Measurements from ENCODE around the gene KIAA1755.
A peak's percentile ranks its signal among the peaks of the same experiment; 100 is the strongest.

The KIAA1755 gene, protein sequence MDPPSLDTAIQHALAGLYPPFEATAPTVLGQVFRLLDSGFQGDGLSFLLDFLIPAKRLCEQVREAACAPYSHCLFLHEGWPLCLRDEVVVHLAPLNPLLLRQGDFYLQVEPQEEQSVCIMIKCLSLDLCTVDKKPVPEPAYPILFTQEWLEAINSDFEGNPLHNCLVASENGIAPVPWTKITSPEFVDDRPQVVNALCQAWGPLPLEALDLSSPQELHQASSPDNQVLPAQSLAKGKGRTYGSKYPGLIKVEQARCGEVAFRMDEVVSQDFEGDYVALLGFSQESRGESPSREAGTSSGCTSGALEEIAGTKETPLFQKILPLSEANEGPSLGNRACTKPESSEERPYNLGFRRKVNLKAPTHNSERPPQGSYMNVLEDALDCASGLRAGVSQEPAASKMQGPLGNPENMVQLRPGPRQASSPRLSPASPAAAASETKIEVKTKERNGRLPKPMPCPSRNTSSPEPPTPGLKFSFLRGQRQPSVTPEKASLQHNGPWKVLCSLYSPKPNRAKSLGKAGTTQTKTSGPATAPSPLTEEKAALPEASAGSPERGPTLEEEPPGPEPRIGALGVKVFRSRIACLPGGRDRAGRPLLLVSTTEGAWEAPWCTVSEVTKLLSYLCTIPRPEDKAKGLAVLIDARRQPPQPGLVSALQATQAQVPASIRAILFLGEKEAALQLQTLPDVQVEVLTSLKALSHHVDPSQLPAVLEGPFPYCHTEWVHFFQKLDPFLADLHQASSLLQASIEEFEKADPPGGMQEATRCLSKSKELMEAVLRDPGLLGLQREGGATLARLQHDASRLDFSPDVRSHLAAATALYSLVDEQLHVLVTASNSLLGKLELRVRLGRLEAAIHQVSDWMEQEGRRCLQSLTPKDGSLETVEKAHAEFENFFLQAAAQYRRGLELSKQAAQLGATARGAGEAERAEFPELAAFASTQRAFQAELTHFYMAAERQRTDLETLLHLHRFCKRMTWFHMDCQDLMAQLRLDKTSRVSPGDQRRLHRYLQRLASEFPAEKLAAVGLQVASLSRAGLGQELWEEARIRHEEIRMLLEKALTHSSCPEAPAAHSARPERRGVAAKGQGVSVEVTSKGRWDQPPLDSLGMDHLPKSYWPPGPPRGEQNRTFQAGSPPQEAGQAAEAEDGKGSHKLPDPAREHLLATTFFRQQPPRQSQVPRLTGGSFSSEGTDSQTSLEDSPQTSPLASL

DNA sequence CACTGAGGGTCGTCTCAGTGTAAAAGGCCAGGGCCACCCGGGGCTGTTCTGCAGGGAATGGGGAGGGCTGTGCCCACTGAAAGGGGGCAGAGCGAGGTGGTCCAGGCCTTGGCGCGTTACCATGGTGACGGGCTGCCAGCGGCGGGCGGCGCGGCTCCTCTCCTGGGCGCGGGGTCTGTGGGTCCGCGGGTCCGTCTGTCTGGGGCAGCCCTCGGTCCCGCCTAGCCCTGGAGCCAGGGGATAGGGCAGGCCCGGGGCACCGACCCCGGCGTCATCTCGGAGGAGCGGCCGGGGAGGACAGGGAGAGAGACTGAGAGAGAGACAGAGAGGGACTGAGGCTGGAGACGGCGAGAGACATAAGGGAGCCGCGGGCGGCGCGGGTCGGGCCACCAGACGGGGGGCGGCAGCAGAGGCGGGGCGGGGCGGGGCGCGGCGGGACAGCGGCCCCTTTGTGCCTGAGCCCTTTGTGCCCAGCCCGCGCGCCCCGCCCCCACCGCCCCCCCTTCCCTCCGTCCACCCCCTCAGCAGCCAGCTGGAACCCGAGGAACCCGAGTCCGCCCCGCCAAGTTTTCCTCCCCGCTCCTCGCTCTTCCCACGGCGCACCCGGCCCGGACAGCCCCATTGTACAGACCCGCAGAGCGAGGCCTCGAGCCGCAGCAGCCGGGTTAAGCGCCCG lies at the start of gene KIAA1755:
Gene KIAA1755 (minus strand): TSS at position 358 of the 676 bp plus-strand sequence. CDS start 235 bp downstream, at position 123.
- DNase-seq (ENCODE audit: low spot score), result no peak

DNA sequence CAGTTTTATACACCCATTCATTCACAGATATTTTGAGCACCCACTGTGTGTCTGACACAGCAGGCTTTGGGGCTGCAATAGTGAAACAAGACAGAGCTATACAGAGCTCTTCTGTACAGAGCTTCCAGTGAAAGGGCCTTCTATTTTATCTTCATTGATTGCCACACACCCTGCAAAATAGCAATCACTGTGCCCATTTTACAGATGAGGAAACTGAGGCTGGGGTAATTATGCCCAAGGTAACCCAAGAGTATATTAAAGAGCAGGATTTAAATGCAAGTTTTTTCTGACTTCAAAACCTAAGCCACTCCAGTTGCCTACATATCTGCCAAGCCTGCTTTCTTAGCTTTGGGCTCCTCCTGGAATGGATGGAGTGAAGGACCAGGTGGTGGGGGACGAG lies 47.9 kb upstream of the KIAA1755 start:
- no peak for DNase-seq (ENCODE audit: low spot score)

DNA sequence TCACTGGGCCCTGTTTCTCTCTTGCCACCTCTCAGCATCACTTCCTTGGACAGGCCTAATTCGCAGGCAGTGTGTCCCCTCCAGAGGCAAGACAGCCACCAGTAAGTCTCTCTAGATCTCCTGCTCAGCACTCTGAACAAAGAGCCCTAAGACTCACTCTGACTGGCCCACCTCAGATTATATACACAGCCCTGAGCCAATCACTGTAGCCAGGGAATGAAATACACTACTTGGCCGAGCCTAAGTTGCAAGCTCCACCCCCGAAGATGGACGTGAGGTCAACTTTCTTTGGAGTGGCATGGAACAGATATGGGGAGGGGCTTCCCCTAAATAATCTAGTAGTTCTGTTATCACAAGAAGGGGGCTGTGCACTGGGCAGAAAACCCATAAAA lies 47.5 kb upstream of the KIAA1755 start:
- DNase-seq (ENCODE audit: low spot score), result no peak

DNA sequence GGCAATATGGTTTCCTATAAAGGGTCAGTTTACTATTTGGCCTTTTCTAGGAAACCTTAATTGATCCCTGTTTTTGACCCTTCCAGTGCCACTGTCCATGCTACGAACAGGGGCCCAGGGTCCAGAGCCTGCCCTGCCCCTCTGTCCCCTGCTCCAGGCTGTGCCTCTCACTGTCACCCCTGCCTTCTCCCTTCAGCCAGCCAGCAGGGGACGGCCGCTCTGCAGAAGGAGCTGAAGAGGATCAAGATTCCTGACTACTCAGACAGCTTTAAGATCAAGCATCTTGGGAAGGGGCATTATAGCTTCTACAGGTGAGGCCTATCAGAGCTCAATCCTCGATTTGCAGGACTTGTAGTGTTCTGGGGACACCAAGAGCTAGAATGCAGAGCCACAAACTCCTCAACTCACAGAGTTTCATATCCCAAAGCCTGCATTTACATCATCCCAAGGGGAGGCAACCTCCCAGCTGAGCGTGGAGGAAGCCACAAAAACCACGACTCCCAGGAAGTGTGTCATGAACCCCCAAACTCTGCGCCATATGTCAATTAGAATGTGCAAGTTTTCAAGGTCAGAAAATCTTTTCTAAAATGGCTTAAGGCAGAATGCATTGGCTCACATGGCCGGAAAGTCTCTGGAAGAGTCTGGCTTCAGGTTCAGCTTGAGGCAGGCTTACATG lies 47.0 kb upstream of the KIAA1755 start:
- no peak for DNase-seq (ENCODE audit: low spot score)

DNA sequence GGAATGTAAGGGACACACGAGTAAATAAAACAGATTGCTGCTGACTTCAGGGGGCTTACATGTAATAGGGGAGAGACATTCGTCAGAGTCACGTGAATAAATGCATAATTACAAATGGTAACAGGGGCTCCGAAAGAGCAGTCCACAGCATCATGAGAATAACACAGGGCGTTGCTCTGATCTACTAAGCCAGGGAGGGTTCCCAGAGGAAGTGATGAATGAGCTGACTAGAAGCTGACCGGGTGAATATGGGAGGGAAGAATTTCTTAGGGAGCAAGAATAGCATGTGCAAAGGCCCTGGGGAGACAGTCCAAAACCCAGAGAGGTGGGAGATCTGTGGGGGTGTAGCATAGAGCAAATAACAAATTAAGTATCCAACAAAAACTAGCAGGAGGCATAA lies 45.8 kb upstream of the KIAA1755 start:
- no peak for DNase-seq (ENCODE audit: low spot score)

DNA sequence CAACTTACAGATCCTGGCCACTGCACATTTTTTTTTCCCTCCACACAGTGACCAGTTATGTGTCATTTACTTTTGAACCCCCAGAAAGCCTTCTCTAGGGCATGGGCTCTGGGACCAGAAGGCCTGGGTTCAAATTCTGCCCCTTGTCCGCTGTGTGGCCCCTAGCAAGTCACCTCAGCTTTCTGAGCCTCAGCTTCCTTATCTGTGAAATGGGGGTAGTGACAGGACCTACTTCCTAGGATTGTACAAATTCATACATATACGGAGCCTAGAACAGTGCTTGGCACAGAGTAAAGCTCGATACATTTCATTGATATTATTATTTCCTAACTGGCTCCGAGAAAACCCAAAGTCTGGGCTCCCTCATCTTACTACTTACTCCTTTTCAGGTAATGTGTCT lies 45.0 kb upstream of the KIAA1755 start:
- no peak for DNase-seq (ENCODE audit: low spot score)

DNA sequence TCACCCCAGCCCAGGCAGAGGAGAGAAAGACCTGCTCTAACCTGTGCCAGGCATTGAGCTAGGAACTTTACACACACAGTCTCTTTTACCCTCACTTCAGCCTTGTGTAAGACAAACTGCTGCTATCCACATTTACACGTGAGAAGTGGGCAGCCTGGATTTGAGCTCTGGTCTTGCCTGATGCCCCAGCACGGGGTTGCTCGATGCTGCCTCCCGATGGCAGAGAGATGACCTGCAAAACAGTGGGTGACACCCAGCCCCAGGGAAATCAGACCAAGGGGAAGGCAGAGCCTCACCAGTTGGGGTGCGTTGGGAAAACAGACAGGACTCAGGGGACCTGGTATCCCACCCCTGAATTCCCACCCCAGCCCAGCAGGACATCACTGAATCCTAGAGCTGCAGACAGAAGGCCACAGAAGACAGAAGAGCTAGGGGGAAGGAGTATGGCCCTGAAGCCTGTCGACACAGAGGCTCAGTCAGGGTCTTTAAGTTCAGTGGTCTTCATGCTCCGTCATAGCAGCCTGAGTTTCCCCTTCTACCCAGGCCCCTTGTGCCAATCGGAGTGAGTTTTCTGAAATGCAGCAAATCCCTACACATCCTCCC lies 44.4 kb upstream of the KIAA1755 start:
- DNase-seq (ENCODE audit: low spot score), result peak; percentile 50

DNA sequence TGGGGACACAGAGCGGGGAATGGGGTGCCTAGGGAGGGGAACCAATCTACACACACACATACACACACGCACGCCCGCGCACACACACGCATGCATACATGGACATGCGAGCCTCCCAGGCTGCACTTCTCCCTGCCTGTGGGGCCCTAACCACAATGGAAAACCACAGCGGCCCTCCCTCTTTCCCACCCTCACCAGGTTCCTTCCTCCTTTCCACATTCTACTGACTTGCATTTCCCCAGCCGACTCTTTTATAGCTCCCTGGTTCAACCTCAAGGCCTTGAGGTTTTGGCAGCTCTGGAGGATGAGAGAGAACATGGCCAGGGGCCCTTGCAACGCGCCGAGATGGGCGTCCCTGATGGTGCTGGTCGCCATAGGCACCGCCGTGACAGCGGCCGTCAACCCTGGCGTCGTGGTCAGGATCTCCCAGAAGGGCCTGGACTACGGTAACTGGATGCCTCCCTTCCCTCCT lies 43.4 kb upstream of the KIAA1755 start, which contains the start of gene BPI:
Gene BPI (plus strand): TSS at position 249 of the 472 bp plus-strand sequence. CDS start 68 bp downstream, at position 317.
- no peak for DNase-seq (ENCODE audit: low spot score)

DNA sequence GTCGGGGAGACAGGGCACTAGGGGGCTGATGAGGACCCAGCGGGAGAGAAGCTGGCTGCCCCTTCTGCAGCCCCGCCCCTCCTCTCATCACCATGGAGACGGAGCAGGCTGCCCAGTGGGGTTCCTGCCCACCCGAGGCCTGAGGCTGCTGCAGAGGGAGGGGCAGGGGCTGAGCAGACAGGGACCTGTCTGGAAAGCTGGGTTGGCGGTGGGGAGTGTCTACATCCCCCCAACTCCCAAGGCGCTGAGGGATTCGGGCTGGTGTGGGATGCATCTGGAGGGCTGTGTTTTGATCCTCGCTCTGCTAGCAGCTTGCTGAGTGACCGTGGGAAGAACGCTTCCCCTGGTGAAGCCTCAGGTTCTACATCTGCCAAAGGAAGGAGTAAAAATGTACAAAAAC lies 42.3 kb upstream of the KIAA1755 start:
- DNase-seq (ENCODE audit: low spot score), result no peak

DNA sequence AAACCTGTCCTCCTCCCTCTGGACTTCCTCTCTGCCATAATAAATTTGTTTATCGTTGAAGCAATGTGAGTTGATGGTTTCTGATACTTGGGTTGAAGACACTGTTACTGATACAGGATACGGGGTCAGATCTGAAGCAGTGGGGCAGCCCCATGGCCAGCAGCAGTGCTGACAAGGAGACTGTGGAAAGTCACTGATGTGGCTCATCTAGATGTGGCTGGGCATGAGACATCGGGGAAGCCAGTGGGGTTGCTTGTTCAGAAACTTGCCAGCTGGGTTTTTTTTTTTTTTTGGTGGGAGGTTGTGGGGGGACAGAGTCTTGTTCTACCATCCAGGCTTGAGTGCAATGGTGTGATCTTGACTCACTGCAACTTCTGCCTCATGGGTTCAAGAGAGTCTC lies 40.8 kb upstream of the KIAA1755 start:
- DNase-seq (ENCODE audit: low spot score), result no peak

DNA sequence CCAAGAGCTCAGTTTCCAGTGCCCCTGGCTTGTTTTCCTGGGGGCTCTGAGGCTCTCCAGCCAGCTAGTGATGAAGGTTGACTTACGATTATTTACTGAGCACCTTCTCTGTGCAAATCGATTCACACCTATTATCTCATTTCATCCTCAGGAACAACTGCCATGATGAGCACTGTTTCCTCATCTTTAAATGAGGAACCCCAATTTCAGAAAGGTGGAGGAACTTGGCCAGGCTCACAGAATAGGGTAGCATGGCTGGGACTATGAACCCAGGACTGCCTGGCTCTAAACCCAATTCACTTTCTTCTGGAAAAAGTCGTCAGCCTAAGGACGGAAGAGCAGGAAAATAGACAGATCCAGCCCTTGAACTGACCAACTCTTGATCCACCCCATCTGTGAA lies 39.9 kb upstream of the KIAA1755 start:
- no peak for DNase-seq (ENCODE audit: low spot score)

DNA sequence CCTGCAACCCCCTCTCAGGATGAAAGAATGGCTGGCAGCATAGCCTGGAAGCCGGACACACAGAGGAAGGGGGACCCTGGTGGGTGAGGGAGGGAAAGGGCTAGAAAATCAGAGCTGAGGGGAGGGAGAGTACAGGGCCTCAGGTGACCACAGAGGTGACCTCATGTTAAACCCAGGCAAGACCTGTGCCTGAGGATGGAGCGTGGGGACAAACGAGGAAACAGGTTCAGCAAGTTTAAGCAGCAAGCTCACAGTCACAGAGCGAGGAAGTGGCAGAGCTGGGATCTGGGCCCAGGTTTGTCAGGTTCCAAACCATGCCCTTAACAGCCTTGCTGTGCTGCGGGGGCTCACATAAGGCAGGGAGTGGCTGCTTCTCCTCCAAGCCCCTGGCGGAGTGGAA lies 39.4 kb upstream of the KIAA1755 start:
- DNase-seq (ENCODE audit: low spot score), result no peak

DNA sequence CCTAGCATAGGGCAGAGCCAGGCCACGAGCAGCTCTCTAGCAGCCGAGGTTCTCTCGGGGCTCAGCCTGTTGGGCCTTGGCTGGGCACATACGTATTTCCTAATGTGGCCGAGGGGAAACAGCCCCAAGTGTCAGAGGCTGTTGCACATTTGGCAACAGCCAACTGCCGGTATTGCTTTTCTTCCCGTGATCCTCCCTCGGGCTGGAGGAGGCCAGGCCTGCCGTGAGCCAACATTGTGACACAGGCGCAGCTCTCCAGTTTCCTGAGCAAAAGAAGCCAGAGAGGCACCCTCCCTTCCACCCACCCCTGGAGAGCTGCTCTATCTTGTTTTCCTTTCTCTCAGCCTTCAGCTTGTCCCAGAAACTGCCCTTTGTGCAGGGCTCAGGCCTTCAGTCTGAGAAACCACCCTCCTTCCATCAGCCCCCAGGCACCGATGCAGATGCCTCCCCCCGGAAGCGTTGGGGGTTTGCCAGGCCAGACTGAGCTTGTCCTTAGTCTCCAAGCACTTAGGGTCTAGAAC lies 38.3 kb upstream of the KIAA1755 start:
- DNase-seq (ENCODE audit: low spot score), result no peak

DNA sequence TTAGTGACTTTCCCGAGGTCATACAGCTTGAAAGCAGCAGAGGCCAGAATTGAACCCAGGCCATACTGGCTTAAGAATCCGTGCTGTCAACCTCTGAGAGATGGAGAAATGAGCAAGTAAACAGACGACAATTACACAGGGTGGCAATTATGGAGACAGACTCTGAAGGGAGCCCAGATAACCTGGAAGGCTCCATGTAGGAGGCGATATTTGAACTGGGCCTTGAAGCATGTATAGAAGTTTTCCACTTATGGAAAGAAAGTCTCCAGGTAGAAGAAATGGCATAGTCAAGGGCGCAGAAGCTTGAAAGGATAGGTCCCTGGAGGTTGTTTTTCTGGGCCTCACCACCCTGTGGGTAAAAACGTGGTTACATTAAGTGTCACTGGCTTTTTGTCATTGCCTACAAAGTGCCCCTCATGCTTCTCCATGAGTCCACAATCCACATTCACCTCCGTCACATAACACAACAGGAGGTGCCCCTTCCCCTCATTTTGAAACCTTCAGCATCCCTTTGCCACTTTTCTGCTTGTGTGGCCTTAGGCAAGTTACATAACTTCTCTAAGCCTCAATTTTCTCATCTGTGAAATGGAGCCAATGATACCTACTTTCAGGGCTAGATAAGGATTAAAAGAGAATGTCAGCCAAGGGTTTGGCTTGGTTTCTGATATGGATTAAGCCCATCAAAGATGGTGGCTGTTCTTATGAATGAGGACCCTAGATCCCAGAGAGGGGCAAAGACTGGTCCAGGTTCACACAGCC lies 37.6 kb upstream of the KIAA1755 start:
- no peak for DNase-seq (ENCODE audit: low spot score)

DNA sequence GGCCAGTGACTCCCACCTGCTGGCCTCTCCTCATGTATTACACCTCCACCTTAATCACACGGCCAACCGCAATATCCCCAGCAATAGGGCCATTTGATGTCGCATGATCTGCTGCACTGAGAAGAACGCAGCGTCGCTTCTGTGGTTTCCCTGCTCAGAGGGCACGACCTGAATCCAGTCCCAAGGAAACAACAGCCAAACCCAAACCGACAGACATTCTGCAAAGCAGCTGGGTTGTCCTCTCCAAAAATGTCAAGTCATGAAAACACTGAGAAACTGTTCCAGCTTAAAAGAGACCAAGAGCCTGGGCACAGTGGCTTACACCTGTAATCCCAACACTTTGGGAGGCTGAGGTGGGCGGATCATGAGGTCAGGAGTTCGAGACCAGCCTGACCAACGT lies 35.9 kb upstream of the KIAA1755 start:
- no peak for DNase-seq (ENCODE audit: low spot score)

DNA sequence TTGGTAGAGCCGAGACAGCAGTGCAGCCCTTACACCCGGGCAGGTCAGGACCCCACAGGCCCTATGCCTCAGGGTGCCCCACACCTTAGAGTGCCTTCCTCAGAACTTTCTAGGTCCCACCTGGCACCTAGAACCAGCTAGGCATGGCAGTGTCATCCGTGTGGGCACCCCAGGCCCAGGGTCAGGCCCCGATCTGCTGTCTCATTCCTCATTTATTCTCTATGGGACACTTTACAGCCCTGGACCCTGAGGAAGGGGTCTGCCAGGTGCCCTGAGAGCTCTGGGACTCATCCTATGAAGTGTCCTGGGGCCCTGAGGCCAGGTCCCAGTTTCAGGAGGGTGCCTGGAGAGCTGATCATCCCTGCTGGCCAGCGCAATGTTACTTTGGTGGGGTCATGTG lies 35.3 kb upstream of the KIAA1755 start:
- no peak for DNase-seq (ENCODE audit: low spot score)

DNA sequence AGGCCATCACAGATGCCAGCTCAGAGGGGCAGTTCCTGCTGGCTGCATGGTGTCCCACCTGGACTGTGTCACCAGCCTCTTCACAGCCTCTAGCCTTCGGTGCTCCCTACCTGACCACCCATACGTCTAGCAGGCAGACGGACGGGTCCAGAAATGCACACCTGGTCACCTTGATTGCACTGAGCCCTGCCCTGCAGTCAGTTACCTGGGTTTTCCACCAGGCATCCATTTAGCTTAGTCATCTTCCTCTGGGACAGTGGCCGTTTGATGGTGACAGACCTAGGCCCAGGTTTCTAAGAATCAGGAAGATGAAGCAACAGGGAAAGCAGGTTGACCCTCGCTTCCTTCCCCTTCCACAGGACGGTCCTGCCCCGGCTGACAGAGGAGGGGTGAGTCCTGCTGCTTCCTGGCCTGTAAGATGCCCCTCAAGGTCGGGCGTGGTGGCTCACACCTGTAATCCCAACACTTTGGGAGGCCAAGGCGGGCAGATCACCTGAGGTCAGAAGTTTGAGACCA lies 33.6 kb upstream of the KIAA1755 start:
- DNase-seq (ENCODE audit: low spot score), result no peak

DNA sequence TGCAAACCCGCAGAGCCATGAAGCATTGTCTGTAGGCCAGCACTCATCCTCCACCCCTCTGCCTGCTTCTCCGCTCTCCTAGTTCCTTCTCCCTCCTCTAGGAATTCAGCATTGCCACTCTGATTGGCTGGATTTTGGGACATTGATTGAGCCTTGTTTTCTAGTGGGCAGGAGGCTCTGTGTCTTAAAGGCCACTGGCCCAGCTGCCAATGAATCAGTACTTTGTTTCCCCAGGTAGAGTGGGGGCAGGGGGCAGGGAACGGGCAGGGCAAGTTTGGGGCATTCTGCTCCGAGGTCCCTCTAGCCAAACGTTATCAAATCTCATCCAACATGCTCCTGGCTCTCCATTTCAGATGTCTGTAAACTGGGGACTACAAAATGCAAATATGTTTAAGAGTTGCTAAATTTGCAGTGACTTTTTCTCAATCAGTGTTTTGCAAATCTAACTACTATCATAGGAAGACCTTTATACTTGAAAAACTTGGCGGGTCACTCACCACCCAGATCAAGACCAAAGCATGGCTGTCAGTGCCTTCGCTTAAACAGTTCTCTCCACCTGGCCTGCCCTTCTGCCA lies 33.0 kb upstream of the KIAA1755 start:
- DNase-seq (ENCODE audit: low spot score), result no peak

DNA sequence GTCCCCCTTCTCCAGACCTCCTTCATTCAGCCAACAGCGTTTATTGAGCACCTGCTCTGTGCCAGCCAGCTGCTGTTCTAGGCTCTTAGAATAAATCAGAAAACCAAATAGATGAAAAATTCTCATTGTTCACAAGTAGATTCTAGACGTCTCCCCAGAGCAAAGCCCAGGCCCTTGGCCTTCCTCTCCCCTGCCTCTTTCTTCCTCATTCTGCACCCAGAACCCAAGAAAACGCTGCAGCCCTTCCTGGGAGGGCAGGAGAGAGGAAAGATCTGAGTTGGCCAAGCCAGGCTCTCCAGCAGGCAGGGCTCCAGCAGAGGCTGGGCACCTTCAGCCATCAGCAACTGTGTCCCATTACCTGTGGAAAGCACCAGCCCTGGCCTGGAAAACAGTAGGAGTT lies 31.4 kb upstream of the KIAA1755 start:
- DNase-seq (ENCODE audit: low spot score), result no peak

All from COLO829 (cell line).